NCI-H2107 (cell line): ENCODE data around the gene KLF3.

ENCODE experiments used
- DNase-seq: peaks from one replicate; lab custom pipeline; 2025; lab: John Stamatoyannopoulos, UW

KLF3 gene

DNA sequence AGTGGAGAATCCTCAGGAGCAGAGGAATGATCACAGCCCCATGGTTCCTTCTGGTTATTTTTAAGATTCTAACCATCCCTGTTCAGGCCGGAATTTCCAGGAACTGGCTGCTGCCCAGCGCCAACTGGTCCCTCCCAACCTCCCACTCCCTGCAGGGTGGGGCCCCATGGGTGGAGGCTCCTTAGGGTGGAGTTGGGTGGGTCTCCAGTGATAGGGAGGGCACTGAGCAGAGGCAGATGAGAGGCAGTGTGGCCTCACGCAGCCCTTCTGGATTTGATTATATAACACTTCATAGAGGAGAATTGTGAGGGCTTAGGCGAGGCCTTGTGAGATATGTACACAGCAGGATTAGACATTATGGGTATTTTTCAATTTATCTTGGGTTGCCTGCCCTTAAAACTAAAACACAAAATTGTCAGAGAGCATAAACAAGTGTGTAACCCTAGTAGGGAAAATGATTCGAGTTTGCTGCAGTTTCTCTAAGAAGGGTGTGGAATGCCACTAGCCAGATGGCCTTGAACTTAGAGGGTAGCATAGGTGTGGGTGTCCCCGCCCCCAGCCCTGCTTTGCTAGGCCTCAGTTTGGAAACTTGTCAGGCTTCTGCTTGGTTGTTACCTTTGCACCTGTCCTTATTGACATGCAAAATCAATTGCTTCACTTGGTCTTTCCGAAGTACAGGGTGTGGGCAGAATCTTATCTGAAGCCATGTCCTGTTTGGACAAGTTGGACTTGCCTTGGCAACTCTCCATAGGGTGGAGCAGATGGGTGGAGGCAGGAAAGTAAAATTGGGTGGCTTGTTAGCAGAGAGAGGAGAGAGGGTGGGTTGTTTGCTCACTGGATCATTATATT, 9.4 kb downstream of the KLF3 start:
- no peak for DNase-seq

DNA sequence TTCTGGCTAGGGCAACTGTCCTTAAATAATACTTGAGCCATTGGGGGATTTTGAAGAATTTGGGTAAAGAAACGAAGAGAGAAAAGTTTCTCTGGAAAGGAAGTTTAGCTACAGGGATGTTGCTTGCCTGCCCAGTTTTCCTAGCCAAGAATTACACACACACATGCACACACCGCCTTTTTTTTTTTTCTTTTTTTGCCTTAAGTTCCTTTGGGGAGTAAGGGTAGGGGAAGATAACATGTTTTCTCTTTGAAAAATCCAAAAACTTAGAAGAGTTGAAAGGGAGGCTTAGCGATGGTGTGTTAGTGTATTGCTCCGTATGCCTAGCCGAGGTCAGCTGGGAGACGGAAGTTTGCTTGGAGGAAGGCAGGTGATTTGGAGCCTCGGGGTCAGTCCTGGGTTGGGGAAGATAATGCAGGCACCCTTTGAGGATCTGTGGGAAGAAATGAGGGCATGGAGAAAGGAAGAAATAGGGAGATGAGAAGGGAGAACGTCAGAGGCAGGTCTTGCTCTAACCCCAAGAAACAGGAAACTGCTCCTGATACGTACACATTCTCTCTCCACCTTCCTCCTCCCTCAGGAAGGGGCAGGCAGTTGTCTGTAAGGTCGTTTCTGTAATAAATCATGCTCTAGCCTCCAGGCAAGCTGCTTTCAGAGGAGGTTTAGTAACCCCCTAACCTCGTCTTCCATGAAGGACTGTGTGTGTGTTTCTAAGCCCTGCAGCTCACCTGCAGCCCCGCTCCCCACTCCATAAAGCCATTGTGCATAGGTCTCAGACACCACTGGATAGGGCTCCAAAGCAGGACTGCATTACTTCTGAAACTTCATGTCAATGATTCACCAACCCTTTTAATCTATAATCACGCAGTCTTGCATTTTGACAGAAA, 10.5 kb downstream of the KLF3 start:
- no peak for DNase-seq

DNA sequence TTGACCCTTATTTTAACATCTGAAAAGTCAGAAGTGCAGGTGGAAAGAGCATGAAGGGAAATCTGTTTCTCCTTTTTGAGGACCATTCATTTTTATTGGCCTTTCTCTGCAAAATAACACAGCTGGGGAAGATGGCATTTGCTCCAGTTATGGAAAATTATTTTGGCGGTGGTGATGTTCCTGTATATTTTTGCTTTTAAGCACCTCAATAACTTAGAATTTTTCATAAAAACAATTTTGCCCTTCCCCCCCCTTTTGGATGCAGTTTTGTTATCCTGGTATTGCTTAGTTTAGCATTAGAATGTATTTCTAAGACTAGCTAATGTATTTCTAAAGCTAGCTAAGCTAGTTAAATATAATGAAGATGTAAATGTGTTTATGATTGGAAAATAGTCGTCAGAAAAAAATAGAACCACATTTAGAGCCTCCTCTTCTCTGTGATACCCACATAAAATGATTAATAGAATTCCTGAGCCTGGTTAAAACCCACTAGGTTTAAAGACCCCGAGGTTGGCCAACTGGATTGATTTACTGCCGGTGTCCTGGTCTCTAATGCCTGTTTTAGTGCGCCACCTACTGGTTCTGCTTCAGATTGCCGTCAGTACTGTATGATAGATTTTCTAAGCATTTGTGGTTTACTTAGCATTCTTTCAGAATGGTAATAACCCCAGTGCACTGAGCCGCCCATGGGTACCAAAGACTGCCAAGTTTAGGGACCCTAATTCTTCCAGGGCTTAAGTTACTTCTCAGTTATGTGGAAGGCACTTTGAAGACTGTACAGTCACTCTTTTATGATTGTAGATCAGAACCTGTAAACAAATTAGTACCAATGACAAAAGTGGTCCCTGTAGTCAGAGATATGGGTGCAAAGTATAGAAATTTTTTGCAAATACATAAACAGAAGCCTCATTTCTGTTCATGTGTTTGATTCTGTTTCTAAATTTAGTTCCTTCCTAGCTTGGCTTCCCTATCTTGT, 11.4 kb downstream of the KLF3 start:
- peak; percentile 12 for DNase-seq

DNA sequence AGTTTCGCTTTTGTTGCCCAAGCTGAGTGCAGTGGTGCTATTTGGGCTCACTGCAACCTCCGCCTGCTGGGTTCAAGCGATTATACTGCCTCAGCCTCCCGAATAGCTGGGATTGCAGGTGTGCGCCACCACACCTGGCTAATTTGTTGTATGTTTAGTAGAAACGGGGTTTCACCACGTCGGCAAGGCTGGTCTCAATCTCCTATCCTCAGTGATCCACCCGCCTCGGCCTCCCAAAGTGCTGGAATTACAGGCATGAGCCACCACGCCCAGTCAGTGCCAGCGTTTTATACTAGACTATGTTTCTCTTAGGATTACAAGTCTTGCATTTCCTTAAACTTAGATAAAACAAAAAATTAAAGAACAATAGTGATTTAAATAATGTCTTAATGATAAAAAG, 13.0 kb downstream of the KLF3 start:
- no peak for DNase-seq

DNA sequence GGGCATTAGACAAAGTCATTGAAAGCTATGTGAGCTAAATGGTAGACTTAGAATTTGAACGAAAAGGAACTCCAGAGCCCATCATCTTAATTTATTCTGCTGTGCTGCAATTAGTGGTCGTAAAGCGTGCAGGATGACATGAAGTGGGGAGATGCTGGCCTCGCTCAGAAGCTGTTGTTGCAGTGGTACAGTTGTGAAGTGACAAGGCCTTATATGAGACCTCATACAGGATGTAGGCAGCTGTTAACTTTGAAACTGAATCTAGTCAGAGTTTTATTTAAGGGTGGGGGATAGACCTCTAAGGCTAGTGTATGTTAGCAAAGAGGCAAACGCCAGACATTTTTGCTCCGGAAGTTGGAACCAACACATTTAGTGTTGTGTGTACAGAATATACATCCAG, 13.4 kb downstream of the KLF3 start:
- DNase-seq, result no peak

DNA sequence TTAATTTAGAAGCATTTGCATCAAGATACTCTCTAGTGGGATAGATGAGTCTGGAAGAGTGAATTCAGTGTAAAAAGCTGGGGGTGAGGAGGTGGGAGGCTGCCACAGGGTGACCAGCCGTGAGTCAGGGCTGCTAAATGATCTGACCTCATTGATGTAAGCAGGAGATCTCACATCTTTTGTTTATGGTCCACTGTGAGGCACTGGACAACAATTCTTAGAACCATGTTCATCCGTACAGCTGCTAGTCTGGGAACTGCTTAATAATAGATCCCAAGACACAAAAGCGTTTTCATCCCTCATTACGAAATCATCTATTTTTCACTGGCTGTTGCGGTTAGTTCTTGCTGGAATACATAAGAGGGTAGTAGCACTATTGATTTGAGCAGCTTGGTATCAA, 14.1 kb downstream of the KLF3 start:
- no peak for DNase-seq

DNA sequence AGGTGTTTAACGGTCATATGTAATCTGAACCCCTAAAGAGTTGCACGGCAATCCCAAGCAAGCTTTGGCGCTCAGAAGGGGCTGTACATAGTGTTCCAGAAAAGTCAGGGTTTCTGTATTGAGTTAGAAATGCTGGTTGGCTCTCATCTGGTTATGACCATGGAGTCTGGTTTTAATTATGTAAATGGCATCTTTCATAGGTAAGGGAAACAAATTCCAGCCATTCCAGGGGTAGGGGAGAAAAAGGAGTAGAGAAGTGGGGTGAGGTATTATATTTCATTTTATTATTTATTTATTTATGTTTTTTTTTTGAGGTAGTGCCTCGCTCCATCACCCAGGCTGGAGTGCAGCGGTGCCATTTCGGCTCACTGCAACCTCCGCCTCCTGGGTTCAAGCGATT, 15.9 kb downstream of the KLF3 start:
- DNase-seq, result no peak

DNA sequence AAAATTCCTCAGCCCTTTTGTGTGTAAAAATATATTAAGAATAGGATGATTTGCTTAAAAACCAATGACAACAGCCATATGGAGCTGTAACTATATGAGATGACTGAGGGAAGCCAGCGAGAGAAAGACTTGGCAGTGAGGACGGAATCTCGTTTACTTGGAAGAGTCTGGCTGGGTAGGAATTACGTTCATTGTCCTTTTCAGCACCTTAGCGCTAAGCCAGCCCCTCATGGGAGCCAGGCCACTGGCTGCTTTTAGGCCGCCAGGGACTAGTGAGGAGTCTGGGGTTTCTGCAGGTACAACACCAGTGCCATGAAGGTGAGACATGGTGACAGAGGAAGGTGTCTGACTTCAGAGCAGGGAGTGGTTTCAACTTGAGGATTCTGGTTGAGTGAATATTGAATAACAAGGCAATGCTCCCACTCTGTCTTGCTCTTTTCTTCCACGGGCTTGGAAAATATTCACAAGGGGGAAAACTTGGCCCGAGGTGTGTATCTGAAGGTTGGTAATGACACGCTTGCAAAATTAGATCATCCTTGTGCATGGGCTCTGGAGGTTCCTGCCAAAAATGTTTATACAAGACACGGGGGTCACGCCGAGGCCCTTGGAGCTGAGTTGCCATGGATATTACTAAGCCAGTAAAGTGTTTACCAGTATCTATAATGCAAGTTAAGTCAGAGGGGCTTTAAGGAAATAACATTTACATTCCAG, 17.4 kb downstream of the KLF3 start:
- no peak for DNase-seq

DNA sequence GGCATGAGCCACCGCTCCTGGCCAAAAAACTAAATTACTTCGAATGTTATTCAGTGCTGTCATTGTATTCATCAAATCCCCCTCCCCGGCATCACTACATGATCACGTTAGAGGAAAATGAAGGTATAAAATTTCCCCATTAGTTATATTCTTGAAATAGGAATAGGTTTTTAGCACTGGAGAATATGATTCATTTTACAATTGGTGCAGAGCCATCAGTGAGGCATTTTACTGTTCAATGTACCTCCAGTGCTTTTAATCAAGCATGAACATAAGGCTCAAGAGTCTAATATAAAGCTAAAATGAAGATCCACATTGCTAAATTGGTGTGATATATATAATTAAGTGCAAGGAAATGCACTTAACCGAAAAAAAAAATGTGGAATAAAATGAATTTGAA, 18.3 kb downstream of the KLF3 start:
- no peak for DNase-seq

DNA sequence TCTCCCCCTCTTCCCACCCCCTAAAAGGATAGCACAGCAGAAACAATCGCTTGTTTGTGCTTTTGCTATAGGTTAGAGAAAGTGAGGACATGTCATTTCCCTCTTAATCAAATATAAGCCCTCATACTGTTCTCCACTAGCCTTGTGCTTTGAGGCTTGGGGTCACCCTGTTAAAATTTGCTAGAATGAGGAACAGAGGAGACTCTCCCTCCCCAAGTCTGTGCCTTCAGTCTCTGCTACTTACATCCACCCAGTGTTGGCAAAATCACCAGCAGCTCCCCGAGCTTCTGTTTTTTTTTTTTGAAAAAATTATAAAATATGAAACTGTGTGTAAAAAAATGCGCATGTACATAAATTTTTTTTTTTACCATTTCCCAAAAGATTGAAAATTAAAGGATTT, 19.3 kb downstream of the KLF3 start:
- no peak for DNase-seq

DNA sequence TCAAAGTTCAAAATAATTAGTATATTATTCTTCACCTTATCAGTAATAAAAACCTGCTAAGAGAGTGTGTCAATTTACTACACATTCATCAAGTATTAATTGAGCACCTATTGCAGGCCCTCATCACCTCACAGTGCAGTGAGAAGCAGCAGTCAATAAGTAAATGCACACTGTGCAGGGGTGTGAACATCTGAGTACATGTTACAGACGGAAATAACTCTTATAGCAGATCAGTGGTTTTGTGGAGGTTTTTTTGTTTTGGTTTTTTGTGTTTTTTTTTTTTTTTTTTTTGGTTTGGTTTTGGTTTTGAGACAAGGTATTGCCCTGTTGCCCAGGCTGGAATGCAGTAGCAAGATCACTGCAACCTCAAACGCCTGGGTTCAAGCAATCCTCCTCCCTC, 20.3 kb downstream of the KLF3 start:
- no peak for DNase-seq

DNA sequence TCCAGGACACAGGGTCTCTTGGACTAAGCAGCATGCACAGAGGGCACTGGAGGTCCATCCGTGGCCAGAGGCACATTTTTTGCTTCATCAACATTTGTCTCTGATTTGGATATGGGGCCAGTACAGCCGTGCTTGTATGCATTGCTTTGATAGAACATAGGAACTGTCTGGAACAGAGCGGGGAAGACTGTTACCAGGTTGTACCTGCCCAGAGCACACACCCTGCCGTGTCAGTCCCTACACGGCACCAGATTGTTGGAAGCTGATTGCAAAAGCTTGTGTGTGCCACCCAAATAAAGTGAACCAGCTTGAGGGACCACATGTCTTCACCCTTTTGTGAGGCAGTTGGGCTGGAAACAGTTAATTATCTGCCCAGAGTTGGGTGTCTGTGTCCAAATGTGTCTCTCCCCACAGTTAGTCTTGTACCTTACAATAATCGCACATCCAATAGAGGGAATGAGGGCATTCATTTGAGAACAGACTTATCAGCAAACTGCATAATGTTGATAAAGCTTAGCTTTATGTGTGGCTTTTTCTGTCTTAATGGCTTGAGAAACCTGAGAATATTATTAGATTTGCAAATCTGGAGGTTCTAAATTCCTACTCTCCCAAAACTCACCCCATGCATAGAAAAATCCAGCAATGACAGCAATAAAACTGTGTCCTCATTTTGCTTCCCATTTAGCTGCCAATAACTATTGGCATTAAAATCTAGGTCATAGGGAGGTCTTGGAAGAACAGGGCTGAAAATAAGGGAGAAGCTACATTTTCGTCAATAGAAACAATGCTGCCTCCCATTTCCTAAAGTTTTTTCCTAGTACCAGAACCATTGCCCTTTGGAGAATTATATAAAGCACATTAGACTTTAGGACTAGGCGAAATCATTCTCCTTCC, 21.2 kb downstream of the KLF3 start:
- DNase-seq, result no peak

DNA sequence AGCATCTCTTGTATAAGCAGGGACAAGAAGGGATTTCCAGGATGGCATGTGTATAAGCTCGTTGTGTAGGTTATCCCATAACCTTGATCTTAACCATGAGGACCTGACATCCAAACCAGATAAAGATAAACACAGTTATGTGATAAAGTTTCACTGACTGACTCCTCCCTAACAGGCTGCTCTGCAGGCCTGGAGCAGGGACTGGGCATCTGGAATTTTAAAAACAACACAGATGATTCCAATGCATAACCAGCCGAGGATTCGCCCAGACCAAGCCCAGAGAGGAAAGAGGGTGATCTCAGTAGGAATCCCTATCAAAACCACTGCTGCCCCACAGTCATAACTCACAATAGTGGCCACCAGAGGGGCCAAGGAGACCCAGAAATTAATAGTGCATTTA, 22.7 kb downstream of the KLF3 start:
- DNase-seq, result no peak

DNA sequence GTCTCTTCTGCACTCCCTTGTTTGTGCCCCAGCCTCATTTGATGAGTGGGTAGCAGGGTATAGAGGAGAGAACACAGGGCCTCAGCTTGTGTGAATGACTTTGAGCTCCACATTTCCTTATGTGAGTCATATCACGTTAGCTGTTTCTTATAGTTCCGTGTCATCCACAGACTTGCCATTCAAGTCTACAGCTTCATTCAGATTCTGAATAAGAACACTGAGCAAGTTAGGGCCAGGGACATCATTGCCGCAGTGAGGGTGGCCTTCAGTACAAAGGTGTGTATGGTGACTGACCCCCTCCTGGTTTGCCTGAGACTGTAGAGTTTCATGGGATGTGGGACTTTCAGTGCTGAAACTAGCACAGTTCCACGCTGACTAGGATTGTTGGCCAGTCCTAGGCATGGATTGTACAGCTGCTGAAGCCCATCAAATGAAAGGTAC, 23.6 kb downstream of the KLF3 start:
- DNase-seq, result no peak

DNA sequence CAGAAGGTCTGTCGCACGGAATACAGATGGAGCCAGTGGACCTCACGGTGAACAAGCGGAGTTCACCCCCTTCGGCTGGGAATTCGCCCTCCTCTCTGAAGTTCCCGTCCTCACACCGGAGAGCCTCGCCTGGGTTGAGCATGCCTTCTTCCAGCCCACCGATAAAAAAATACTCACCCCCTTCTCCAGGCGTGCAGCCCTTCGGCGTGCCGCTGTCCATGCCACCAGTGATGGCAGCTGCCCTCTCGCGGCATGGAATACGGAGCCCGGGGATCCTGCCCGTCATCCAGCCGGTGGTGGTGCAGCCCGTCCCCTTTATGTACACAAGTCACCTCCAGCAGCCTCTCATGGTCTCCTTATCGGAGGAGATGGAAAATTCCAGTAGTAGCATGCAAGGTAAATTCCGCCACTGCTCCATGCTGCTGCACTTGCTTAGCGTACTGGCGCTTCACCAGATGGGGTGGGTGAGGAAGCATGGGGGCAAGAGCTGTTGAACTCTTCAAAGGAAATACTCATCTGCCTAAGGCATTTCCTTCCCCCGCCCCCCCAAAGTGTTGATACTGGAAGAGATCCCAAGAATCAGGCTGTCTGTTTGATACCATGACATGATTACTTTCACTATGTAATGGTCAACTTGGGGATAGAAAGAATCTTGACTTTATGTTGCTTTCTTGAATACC, 24.8 kb downstream of the KLF3 start:
- no peak for DNase-seq

DNA sequence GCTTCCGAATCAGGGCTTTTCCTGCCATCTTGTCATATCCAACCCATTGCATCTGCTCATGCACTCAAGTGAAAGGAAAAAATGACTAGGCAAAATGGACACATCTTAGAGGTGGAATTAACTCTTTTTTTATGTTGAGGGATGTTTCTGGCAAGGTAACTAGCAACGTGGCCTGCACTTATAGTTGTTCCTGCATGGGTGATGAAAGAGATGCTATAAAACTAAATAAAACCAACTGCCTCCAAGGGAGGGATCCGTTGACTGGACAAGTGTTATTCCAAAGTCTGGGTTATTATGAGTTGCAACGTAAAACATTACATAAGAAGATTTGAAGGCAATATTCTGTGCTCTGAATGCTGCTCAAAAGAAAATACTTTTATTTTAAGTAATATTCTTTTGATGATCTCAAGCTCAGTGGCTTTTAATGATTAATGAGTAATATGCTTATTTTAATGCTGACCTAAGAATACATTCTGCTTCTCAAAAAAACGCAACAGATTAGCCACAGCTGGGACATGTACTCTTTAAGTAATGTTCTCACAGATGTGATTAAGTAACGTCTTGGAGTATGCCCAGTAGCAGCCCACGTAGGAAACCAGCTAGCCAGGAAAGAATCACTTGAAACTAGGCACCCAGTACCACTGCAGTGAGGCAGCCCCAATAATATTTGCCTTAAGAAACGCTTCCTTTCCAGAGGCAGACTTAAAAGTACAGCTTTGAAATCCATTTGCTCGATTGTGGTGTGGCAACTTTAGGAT, 27.4 kb downstream of the KLF3 start:
- no peak for DNase-seq

DNA sequence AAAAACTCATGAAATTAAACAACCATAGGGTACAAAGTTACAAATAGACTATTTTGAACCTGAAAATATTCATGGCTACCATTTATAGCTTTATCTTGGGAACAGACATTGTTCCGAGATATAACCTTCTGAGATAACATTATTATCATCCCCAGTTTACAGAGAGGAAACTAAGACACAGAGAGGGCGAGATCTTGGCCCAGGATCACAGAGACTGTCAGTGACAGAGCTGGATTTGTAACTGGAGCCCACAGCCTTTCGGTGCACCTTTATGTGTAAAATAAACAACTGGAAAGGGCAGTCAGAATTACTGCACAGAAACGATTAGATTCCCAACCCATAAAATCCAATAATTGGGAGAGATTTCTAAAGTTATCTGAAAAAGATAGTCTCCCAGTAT, 28.4 kb downstream of the KLF3 start:
- no peak for DNase-seq

DNA sequence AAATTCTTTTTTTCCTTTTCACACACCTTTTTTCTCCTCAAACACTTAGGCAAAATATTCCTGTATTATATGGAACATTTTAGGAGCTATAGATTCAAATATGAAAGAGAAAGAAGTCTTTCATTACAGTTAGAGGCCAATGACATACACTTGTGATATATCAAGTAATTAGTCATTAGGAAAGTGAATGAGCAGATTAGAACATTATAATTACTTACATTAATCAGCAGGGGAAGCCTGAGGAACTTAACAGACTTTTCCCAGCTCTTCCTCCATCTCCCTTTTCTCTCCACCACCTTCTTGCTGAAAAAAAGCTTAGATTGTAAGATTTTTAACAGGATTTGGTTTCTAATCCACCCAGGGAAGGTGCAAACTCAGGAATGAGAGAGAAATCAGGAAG, 29.6 kb downstream of the KLF3 start:
- DNase-seq, result no peak

DNA sequence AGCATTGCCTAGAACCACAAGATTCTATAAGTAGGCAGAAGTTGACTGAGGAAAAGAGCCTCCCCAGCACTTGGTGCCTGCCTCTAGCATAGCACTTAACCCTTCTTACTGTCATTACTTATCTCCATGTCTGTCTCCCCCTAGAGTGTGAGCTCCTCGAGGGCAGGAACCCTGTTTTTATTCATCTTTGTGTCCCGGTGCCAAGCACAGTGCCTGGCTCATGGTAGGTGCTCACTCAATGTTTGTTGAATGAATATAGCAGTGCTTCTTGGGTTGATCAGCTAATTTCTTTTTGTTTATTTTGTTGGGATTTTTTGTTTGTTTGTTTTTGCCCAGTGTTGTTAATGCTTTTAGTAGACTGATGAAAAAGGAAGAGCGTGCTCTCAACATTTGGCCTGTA, 30.3 kb downstream of the KLF3 start:
- no peak for DNase-seq
